NCI-H146 (cell line): Measurements from ENCODE around the gene SDK1.

Experiments used
- DNase-seq: peaks from one replicate; lab custom pipeline; 2025; lab: John Stamatoyannopoulos, UW

SDK1 gene

DNA sequence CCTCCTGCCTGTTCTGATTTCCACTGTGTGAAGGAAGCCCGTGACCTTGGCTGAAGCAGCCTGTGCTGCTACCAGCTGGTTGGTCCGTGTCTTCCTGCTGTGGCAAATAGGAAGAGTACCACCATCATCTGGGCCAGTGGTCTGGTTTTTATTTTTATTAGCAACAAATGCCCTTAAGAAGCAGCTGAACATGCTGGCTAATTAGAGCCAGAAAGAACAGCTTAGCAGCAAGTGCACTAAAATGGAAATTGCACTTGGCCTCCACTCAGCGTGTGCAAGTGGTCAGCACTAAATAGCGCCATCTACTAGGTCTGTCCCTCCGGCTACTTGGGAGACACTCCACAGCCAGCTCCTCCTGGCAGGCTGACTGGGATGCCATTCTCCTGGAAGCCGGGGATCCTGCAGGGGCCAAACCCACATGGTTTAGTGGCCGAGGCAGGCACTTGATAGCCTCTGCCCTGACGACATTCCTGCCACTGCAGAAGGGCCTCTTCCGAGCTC is 690.7 kb downstream of the SDK1 start:
- no peak for DNase-seq

DNA sequence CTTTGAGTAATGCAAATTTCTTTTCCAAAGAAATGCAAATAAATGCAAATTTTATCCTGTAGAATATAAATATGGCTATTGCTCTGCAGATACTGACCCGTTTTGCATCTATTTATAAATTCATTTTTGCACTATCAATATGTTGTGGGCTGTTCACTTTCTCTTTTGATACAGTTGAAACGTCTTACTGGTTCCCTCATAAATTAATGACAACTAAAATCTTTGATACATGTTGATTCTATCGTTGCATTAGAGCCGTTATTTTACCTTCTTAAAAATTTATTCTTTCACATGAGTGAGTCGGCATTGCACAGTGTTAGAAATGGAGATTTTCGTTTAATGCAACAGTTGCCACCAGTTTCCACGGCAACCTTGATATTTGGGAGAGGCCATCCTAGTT is 691.8 kb downstream of the SDK1 start:
- no peak for DNase-seq

DNA sequence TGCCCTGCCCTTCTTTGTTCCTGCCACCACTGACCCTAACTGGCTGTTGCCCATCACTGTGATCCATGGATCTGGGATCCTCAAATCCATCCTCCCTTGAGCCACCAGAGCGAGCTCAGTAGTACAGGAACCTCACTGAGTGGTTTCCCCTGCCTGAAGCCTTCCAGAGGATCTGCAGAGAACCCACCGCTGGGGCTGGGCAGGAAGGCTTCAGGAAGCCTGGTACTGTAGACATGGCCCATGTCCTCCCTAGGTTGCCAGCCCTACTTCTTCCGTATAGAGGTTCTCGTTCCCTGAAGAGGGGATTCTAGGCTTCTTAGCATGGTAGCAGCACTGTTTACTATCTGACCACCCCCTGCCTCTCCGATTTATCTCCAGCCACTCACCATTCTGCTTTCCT is 693.7 kb downstream of the SDK1 start:
- no peak for DNase-seq

DNA sequence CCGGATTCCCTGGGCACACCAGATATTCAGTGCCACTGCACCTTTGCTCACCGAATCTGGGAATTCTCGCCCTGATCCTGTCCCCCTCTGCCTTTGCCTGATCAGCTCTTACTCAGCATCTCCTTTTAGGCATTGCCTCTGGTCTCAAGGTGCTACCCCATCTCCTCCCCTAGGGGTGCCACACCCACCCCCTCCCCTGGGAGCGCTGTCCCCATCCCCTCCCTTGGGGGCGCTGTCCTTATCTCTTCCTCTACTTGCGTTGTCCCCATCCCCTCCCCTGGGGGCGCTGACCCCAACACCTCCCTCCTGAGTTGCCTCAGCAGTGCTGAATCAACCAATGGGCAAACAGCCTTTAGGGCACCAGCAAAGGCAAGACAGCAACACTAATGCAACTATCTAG is 694.1 kb downstream of the SDK1 start:
- no peak for DNase-seq

DNA sequence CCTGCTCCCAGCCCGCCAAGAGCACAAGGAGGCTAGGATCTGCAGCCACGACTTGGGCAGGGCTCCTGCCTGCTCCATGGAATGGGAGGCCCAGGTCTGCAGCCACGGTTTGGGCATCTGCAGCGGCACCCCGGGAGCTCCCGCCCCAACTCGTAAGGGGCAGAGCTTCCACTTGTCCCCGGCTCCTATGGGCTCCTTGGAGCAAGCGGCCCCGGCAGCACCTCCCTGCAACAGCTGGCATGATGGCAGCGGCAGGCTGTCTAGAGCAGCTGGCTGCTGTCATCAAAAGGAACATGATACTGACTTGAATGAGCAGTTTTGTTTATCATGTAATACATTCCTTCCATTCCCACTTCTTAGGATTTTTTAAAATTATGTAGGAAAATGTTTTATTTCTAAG is 697.0 kb downstream of the SDK1 start:
- DNase-seq = no peak

DNA sequence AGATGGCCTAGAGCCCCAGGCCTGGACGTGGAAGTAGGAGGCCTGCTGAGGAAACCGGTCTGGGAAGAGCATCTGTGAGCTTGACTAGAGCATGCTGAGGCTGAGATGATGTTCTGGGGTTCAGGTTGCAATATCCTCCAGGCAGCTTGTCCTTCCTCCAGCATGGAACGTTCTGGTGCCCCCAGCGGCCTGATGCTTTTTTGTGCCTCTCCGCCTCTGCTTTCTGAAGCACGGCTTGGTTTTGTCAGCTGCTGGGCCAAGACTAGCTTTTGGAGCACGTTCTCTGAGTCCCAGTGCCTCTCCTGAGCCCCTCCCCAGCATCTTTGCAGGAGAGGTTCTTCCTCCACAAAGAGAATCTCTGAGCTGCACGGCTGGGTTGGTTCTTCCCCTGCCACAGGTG is 699.1 kb downstream of the SDK1 start:
- DNase-seq = no peak

DNA sequence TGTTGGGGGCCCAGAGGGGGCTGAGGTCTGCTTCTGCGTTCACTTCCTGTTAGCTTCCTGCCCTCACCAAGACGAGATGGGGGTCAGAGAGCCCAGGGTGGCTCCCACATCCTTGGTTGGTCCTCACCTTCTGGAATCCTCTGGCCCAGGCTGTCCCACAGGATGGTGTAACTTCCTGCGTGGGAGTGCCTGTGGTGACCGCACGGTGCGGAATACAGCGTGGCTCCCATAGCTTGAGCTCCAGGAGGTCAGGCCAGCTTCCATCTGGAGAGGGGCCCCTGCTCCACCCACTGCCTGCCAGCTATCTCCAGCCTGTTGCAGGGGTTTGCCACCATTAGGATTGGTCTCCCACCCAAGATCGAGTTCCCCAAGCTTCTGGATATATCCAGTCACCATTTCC is 699.9 kb downstream of the SDK1 start:
- DNase-seq = no peak

DNA sequence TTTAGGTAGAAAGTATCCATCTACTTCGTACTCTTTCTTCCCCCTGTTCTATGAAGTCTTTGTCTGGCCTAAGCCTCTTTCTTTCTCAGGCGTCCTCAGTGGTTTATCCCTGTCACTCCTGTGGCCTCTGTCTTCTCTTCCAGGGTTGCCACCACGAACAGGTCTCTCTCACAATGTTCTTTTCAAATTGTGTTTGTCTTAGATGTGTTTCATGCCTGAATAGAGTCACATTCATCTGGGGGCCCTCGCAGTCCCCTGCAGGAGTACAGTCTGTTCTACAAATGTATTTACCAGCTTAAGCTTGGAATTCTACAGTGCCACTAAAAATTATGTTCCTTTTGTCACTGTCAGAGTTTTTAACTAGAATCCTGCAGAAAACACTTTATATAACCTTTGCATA is 700.7 kb downstream of the SDK1 start:
- DNase-seq = no peak

DNA sequence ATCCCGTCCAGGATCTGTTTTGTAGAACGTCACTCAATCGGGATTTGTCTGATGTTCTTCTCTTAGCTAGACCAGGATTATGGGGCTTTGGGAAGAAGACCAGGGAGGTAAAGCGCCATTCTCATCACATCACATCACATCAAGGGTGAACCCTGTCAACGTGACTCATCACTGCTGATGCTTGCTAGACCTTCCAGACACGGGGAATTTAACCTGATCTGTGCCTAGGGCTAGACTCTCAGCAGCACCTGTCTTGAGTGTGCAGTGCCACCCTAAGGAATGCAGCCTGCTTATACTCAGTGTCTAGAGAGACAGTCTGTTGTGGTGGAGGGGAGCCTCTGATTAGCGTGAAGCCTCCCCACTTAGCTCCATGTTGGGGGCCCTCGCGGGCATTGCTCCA is 702.5 kb downstream of the SDK1 start:
- DNase-seq = no peak

DNA sequence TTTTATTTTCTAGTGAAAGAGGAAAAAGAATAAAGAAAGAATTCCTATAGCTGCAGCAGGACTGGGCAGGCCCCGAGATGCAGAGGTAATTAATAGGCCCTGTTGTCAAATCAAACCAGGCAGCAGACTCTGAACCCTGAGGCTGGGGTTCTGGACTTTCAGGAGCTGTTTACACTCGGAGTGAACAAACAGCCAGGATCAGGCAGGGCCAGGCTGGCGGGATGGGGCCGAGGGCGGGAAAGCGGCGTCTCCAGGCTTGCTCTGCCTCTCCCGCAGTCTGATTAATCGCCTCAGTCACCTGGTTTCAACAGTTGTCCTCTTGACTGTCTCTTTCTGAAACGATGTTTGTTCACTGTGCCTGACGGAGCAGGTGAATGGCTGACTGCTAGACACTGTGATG is 705.6 kb downstream of the SDK1 start:
- peak; percentile 95 for DNase-seq

DNA sequence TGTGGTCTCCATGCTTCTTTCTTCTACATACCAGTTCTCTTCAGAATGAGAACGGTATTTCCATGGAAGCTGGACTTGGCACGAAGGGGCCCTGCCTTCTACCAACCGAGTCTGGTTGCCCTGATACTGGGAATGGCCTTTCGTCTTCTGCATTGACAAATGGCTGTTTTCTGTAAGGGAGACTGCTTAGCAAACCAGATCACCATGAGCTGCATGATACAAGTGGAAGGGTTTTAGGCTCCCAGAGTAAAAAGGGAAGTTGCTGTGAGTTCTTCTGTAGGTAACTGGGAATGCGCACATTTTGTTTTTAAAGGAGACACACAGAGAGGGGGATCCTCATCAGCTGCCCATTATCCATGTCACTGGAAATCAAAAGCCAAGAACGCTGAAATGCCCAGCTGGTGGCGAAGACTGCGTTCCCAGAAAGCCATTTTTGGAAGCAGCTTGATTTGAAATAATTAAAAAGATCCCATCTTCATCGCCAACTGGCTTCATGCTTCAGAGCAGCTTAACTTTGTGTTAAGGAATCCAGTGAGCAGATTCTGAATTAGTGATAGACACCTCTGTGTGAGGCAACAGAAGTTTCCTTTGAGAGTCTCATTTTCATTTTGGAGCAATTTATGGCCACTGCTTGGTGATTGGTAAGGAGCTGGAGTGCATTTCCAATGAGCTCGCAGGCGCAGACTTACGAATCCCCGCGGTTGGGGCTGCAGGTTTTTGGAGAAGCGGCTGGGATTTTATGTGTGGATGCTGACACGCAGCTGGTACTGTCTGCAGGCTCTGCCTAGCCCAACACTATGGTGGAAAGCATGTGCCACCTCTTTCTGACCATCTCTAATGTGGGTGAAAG is 708.4 kb downstream of the SDK1 start:
- DNase-seq = no peak

DNA sequence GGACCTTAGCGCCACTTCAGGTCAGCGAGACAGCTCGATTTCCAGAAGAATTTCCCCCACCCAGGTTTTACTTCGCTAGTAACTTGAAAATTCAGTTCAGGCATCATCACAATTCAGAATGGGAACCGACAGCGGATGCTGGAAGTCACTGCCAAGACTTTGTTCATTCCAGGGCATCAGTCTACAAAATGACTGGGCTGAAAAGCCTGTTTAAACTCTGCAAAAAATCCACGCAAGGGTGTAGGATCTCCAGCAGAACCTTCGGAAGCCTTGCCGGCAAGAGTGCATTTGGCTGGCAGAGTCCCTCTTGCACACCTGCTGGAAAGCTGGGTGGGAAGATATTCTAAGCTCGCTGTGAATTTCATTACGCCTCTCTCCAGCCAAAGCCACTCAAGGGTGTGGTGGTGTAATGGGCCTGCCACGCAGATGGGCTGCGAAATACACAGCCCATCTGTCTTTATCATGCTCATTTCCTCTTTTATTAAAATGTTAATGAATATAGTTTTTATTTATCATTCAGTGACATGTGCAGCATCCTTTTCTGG is 709.1 kb downstream of the SDK1 start:
- DNase-seq = no peak

DNA sequence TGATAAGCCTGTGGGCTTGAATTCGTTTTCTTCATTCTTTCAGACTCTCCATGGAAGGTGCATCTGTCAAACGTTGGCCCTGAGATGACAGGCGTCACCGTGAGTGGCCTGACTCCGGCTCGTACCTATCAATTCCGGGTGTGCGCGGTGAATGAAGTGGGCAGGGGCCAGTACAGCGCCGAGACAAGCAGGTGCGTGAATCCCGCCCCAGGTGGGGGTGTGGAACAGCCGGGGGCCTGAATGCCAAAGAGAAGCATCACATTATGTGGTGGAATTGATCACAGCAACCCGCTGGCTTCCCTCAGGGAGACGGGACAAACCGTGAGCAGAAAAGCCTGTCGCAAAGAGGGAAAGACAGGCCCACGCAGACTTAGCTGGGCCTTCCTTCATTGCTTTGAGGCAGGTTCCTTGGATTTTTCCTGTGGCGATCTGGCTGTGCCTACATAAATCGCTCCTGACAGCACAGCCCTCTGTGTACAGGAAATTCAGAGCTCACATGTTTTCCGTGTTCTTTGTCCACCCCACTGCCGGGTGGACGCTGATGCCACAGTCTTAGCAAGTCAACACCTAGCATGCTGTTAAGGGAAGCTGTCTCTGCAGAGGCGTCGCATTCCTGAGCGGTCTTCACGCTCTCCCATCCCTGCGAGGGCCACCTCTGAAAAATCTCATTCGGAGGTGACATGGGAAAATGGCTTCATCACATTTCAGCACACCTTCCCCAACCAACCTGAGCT is 710.0 kb downstream of the SDK1 start:
- no peak for DNase-seq

DNA sequence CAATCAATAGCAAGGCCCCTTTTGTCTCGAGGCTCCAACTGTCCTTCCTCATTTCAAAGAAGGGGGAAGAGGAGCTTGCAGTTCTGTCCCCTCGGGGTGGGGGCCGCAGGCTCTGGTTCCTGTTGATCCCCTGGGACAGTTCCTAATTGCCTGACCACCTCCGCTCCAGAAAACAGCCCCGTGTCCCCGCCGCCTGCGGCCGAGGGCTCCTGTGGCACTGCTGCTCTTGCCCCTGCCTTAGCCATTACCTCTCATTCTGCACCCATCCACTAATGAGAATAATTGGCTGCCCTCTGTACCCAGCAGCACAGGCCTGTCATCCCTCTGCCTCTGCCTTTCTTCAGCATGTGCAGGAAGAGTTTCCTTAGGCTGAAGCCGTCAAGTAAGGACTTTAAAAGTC is 712.7 kb downstream of the SDK1 start:
- no peak for DNase-seq

DNA sequence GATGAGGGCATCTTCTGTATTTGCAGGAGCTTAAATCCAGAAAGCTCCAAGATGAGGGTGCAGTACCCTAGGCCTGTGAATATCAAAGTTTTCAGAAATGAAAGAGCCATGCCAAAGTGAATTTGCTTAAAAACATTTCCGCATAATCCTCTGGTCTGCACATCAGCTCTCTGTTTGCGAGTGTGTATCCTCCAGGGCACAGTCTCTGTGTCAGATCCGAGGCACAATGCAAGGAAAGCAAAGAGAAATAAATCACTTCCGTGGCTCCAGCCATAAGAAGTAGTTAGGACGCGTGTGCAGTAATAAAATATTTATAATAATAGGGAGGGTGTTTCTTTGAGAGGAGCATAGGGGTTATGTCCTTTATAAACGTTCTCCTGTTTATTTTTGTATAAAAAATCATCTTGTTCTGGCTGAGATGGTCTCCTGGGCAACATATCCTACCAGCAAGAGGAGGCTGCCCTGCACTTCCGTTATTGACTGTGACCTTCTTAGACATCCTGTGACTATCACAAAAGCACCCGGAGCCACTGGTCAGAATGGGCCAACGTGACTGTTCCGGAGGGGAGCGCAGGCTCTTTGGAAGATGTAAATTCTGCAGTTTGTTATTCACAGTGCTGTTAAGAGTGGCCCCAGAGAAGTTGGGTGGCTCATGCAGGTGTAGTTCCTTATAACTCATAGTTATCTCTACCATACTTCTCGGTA is 713.4 kb downstream of the SDK1 start:
- DNase-seq = no peak

DNA sequence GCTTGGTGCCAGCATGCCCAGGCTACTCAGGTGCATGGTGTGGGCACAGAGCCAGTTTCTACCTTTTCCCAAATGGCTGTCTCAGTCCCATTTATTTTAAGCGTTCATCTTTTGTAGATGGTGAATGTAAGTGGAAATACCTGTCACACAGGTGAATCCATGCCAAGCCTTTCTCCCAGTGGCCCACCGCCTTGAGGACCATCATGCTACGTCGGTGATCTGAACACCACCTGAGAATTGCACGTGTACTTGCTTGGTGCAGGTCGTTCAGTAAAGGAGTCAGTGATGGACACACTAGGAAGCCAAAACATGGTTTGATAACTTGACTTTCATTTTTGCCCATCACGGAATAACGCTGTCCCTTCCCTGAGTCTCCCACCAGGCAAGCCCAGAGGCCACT is 714.3 kb downstream of the SDK1 start:
- no peak for DNase-seq

DNA sequence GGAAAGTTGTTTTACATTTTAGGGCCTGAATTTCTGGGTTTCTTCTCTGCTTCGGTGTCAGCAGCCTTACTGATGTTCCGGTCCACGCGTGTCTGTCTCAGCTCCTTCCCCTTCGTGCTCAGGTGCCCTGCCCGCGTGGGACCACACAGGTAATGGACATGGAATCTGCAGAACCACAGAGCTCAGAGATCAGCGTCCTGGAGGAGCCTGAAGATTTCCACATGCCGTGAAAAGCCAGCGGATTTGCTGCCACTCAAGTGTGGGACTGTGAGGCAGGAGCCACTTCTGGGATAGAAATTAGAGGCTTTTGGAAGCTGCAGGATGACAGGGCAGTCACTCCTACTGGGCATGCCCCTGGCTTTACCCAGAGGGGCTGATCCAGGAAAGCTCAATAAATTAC is 714.9 kb downstream of the SDK1 start:
- no peak for DNase-seq

DNA sequence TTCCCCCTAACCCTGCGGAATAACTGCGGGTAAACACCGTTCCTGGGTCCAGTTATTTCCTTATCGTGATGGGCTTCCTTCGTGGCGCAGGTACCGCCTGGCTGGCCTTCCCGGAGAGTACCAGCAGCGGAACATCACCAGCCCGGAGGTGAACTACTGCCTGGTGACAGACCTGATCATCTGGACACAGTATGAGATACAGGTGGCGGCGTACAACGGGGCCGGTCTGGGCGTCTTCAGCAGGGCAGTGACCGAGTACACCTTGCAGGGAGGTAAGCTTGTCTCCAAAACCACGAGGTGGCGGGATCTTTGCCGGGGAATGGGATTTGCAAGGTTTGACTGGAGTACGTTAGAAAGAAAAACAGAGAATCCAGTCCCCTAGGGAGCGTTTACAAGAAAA is 716.0 kb downstream of the SDK1 start:
- no peak for DNase-seq

DNA sequence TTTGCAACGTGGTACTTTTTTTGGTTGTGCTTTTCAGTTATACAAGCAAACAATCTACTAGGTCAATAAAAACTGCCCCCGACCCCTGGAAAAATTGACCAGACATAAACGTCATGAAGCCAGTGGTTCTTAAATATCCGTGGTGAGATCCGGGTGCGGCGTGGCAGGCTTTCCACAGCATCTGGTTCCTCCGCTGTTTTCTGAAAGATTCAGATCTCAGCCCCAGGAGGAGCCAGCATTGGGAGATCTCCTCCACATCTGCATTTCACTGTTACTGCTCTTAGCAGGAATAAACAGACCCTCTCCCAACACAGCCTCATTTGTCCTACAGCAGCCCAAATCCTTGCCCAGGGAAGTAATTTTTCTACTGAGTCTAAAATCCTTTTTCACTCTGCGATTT is 716.7 kb downstream of the SDK1 start:
- DNase-seq = no peak

DNA sequence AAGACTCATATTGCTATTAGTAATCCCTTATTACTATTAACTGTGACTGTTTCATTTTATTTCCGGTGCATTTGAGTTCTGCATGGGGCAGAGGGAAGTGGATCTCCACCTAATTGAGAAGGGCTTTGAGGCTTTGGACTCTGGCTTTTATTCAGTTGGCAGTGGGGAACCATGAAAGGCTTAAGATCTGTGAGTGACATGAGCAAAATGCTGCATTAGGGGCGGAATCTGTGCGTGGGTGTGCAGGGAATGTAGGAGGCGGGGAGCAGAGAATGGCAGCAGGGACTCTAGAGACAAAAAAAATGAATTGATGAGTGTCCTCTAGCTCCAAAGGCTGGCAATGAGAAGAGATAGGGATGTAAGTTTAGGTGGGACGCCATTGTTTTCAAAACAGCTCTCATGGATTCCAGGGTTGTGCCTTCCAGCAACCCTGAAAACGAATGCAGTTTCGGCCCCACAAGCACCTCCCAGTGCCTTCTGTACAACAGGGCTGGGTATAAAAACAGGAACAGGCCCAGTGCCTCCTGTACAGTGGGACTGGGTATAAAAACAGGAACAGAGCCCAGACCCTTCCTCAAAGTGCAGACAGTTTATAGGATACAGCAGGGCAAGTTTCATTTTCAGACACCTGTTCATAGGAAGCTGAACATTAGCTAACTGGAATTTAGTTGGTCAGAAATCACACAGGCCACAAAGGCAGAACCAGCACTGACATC is 717.7 kb downstream of the SDK1 start:
- no peak for DNase-seq

DNA sequence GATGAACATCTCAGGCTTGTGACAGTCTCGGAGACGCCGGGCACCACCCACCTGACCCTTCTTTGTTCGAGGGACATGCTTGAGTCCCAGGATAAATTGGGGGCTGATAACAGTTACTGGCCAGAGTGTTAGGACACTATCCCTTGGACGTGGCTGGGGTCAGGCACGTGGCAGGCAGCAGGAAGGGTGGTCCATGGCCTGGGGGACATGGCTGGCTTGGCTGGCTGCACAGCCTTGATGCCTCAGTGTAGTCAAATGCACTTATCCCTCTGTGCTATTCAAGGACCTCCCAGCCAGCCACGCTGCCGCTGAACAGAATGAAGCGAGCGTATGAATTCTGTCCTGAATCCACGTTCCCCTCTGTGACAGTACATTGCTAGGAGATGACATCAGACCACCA is 719.0 kb downstream of the SDK1 start:
- DNase-seq = no peak

DNA sequence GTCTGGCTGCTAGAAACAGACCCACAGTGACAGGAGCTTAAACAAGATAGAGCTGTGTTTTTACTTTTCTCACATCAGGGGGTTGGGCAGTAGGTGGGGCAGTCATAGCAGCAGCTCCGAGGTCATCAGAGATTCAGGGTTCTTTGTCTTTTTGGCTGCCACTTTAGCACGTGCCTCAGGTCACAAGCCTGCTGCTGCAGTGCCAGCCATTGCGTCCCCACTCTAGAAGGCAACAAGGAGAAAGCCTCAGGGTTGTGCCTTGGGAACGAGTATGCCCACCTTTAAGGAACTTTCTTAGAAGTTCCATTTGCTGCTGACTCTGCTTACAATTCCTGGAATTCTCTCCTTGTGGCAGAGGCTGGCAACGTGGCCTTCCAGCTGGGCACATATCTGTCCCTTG is 720.4 kb downstream of the SDK1 start:
- DNase-seq = no peak
